Prostate gland (tissue), 2 donors: ENCODE results near the gene RNASET2. TPM values are rescaled to one million over a fixed set of nuclear protein-coding genes. Genes with fewer than 3 reads are reported as not detected.

Experiments
- DNase-seq: peaks from one replicate; pipeline ENCODE4 v3.0.0-alpha.2; 2019; ENCODE audit warnings: low spot score
- H3K27ac ChIP-seq, 2 donors: fragments of 200-600 bp; sonication (generic); 2 replicates each; pipeline ENCODE4 v1.5.1; 2017 to 2019
- H3K27me3 ChIP-seq: fragments of 200-600 bp; sonication (generic); replicated peaks from 2 replicates; pipeline ENCODE4 v1.5.1; 2019; ENCODE audit not compliant: insufficient read depth
- H3K36me3 ChIP-seq, 2 donors: fragments of 200-600 bp; sonication (generic); 1 replicate in 1 of 2; 2 replicates in 1 of 2; pipeline versions ENCODE4 v1.5.1 to v1.8.1; 2017 to 2019
- H3K4me1 ChIP-seq: fragments of 200-600 bp; sonication (generic); replicated peaks from 2 replicates; pipeline ENCODE4 v1.5.1; 2019
- H3K4me3 ChIP-seq, 2 donors: fragments of 200-600 bp; sonication (generic); 2 replicates each; pipeline ENCODE4 v1.5.1; 2017 to 2019
- H3K9me3 ChIP-seq: fragments of 200-600 bp; sonication (generic); 2 replicates; pipeline ENCODE4 v1.5.1; 2017
- POLR2A ChIP-seq: fragments of 450-650 bp; IDR thresholded peaks from one replicate; pipeline ENCODE4 v1.6.1; 2016; ENCODE audit warnings: antibody characterized with exemption, mild to moderate bottlenecking
- POLR2AphosphoS5 ChIP-seq: sonication (generic); formaldehyde crosslinking; IDR thresholded peaks from one replicate; pipeline ENCODE4 v1.6.1; 2017; ENCODE audit warnings: antibody characterized with exemption
- WGBS: methylation state at CpG from one replicate; pipeline ENCODE4 v1.1.5; 2018; 5-methylcytosine and 5-hydroxymethylcytosine counted together
- intact Hi-C: fragments of 100-400 bp; cut with DNase I; formaldehyde crosslinking; loops from one replicate; pipeline ENCODE4 v1.14.2; 2022
- total RNA-seq, 2 donors: library from RNA; depleted of rRNA; stranded (reverse); fragments of >200 nt; gene quantifications; one replicate each; pipeline ENCODE4 v1.1.0, GENCODE V29; 2016
- TF ChIP-seq, protein P1 (sequence below), 4 experiments: fragments of 200-600 bp in 2 of 4; fragments of 450-650 bp in 2 of 4; sonication (generic) in 2 of 4; IDR thresholded peaks; 1 replicate in 3 of 4; 2 replicates in 1 of 4; pipeline ENCODE4 v1.5.1; 2016 to 2019; ENCODE audit warnings: antibody characterized with exemption in 4 of 4, mild to moderate bottlenecking in 2 of 4, moderate library complexity in 2 of 4

Gene RNASET2
- total RNA-seq, 2 donors from 2014 or later, result 81.3 to 180 TPM

DNA sequence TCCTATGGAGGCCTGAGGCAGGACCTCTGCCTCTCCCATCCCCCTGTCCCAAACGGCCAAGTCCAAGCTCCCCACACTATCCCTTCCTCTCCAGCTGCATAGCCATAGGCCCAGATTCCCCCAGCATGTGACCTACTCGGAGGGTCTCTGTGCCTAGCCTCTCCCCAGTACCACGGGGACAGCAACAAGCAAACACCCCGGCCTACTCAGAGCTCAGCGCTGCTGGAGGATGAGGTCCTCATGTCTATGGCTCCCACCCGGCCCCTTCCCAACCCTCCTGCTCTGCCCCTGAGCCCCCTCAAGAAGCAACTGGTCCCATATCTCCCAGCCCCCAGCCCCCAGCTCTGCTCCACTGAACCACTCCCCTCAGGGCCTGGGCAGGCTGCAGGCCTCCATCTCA lies 24.2 kb downstream of the RNASET2 start:
- 93% methylated on average over 6 of the region's 6 CpGs for WGBS
- H3K4me1 ChIP-seq, result no peaks in the 10 kb centered on the region
- H3K36me3 ChIP-seq, result no peaks in the 10 kb centered on the region
- no peaks in the 10 kb centered on the region for H3K9me3 ChIP-seq
- H3K27me3 ChIP-seq, result no peaks in the 10 kb centered on the region
- TF ChIP-seq POLR2AphosphoS5, result no peak
- no peak for DNase-seq
- intact Hi-C loops, result no loop called here
- no peak overlapping the region for H3K4me3 ChIP-seq
- no peak overlapping the region for H3K27ac ChIP-seq

DNA sequence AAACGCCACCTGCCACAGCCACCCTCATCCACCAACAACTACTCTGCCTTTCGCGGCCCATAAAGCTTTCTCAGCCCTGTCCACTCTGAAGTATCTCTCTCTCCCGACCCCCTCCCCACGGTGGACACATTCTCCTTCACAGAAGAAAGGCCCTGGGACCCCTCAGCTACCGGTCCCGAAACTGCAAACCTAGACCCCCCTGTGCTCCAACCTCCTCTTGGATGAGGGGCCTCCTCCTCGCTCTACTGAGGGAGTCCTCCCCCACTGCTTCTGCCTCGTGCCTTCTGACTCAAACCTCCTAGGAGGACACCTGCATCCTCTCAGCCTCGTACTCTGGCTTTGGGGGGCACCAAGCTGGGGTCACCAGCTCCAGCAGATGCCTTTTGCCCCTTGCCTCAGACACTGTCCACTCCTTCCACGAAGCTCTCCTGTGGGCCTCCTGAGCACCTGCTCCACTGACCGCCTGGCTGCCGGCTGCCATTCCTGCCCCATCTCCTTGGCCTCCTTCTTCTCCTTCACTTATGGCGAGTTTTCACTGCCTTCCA lies 24.9 kb downstream of the RNASET2 start:
- Histone ChIP-seq H3K4me1 (no peaks in the 10 kb centered on the region), H3K27ac (no peak overlapping the region), H3K27me3 (no peaks in the 10 kb centered on the region), H3K4me3 (no peak overlapping the region), H3K9me3 (no peaks in the 10 kb centered on the region), H3K36me3 (no peaks in the 10 kb centered on the region)
- no peak for TF ChIP-seq POLR2A
- TF ChIP-seq POLR2AphosphoS5, result no peak
- TF ChIP-seq, protein P1, sequence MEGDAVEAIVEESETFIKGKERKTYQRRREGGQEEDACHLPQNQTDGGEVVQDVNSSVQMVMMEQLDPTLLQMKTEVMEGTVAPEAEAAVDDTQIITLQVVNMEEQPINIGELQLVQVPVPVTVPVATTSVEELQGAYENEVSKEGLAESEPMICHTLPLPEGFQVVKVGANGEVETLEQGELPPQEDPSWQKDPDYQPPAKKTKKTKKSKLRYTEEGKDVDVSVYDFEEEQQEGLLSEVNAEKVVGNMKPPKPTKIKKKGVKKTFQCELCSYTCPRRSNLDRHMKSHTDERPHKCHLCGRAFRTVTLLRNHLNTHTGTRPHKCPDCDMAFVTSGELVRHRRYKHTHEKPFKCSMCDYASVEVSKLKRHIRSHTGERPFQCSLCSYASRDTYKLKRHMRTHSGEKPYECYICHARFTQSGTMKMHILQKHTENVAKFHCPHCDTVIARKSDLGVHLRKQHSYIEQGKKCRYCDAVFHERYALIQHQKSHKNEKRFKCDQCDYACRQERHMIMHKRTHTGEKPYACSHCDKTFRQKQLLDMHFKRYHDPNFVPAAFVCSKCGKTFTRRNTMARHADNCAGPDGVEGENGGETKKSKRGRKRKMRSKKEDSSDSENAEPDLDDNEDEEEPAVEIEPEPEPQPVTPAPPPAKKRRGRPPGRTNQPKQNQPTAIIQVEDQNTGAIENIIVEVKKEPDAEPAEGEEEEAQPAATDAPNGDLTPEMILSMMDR (IDR thresholded peaks at IDR 0.05), result no peak
- intact Hi-C loops, result no loop called here
- 88% methylated on average over 14 of the region's 14 CpGs for WGBS
- no peak for DNase-seq

DNA sequence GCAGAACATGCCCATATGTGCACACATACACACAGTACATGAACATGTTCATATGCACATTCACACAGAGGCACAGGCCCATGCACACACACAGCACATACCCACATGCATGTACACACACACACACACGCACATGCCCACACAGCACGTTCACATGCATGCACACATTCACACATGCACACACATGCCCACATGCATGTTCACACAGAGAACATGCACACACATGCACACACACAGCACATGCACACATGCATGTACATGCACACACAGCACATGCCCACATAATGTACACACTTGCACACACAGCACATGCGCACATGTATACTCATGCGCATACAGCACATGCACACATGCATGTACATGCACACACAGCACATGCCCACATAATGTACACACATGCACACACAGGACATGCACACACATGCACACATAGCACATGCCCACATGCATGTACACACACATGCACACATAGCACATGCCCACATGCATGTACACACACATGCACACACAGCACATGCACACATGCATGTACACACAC lies 25.9 kb downstream of the RNASET2 start:
- no peak for DNase-seq
- TF ChIP-seq, protein P1 (IDR thresholded peaks at IDR 0.05), result no peak
- TF ChIP-seq POLR2AphosphoS5 (no peak), POLR2A (no peak)
- H3K36me3 ChIP-seq, result no peaks in the 10 kb centered on the region
- intact Hi-C loops, result no loop called here
- no peak overlapping the region for H3K27ac ChIP-seq
- H3K27me3 ChIP-seq, result no peaks in the 10 kb centered on the region
- no peaks in the 10 kb centered on the region for H3K9me3 ChIP-seq
- WGBS, result 96% methylated on average over 4 of the region's 4 CpGs
- H3K4me1 ChIP-seq, result no peaks in the 10 kb centered on the region
- H3K4me3 ChIP-seq, result no peak overlapping the region

DNA sequence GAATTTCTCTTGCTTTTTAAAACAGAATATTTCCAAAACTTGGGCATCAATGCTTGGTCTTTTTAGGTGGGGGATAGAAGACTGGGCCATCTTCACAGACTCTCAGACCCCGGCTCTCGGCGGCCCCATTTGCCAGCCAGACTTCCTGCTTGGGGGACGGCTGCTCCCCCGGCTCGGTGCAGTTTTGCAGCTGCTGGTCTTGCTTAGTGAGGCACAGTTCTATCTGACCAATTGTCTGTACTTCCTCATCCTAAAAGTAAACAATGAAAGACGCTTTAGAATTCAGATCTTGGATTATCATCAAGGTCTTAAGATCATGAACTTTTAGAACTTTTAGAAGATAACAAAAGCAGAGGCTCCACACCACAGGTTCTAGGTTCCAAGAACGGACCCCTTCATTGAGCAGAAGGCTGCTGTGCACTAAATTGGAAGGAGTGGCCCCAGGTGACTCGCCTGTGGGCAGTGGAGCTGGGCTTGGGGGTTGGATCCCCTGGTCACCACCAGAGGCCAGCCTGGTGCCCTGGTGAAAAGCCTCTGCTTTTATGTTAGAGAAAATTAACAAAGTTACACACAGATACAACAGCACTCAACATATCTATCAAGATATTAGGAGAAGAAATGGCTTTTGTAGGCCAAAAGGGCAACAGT lies 26.7 kb downstream of the RNASET2 start:
- H3K4me3 ChIP-seq, result no peak overlapping the region
- intact Hi-C loops, result no loop called here
- no peaks in the 10 kb centered on the region for H3K9me3 ChIP-seq
- WGBS, result 33% methylated on average over 9 of the region's 9 CpGs
- no peak overlapping the region for H3K27ac ChIP-seq
- H3K4me1 ChIP-seq, result no peaks in the 10 kb centered on the region
- H3K27me3 ChIP-seq, result no peaks in the 10 kb centered on the region
- no peak for DNase-seq
- no peaks in the 10 kb centered on the region for H3K36me3 ChIP-seq
- TF ChIP-seq POLR2AphosphoS5 (no peak), POLR2A (no peak)
- TF ChIP-seq, protein P1 (IDR thresholded peaks at IDR 0.05), result no peak

DNA sequence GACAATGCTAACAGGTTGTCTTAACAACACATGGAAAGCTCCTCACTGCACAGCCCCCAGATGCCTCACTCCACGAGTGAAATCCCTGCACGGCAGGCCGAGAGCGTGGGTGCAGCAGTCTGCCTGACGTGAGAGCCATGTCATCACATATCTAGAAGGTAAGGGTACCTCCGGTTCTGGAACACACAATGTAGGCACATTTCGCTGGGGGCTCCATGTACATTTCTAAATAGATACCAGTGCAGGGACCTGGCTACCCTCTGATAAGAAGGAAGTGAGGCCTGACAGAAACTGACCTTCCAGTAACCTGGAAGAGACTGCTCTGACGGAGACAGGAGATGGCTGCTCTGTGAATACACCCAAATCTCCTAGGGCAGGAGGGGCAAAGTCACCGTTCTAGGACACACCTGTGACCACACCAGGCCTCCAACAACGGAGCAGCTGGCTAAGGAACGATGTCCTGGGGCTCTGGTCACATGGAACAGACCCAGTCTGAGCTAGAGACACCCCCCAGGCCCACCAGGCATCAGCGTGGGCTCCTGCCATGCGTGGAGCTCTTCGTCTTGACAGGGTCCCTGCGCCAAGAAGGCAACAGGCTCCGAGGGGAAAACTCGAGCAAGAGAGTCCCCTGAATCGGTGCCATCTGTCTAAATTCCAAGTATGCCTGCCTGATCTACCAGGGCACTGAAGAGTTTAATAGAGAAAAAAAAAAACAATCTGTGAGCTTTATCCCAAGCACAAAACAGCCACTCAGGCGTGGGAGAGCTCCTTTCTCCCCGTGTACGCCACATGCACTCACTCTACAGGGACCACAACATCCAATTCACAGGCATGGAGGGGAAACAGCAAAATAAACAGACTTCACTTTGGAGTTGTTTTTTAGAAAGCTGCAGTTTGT lies 27.5 kb downstream of the RNASET2 start:
- WGBS, result 64% methylated on average over 21 of the region's 21 CpGs
- Histone ChIP-seq H3K9me3 (no peaks in the 10 kb centered on the region), H3K36me3 (no peaks in the 10 kb centered on the region), H3K27ac (no peak overlapping the region), H3K27me3 (no peaks in the 10 kb centered on the region), H3K4me1 (no peaks in the 10 kb centered on the region), H3K4me3 (no peak overlapping the region)
- intact Hi-C loops, result no loop called here
- DNase-seq, result no peak
- TF ChIP-seq POLR2AphosphoS5 (no peak), POLR2A (no peak)
- TF ChIP-seq, protein P1 (IDR thresholded peaks at IDR 0.05), result no peak
